ENCODE measurements around the gene LAPTM5.
"Not testable (repeated sequence)": the region's sequence is repeated elsewhere in the genome, so short reads cannot be mapped to it uniquely, and the experiment has no call there.

The LAPTM5 gene

DNA sequence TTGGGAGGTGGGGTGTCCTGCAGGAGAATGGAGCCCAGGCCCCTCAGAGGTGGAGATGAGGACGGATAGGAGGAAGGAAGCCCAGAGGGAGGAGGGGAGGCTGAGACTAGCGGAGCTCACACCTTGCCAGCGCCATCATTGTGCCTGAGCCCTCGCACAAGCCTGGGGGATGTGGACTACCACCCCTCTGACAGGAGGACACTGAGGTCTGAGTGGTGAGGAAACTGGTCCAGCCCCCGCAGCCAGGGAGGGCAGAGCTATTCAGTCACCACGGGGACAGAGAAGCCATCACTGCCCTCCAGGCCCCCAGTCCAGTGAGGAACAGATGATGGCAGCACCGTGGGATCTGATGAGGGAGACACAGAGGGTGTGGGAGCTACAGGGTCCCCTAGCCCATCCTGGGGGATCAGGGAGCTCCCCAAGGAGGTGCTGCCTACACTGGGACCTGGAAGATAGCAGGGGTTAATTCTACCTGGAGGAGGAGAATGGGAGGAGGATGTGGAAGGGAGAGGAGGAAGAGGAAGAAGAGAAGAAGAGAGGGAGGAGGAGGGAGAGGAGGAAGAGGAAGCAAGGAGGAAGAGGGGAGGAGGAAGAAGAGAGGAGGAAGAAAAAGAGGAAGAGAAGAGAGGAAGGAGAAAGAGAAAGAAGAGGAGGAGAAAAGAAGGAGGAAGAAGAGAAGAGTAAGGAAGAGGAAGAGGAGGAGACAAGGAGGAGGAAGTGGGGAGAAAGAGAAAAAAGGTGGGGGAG is 65.2 kb downstream of the LAPTM5 start:
- no peak for DNase-seq

DNA sequence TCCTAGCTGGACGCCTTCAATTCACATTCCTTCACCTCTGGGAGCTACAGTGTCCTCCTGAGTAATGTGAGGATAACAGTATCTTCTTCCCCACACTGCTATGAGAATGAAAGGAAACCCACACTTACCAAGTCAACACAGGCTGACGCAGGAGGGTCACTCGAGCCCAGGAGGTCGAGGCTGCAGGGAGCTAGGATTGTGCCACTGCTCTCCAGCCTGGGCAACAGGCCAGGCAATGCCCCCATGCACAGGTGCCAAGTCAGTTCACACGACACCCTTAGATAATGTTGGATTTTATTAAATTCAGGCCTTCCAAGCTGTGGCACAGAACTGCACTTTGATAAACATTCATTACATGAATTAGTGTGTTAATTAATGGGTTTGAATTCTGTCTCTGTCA is 66.1 kb downstream of the LAPTM5 start:
- no peak for DNase-seq

DNA sequence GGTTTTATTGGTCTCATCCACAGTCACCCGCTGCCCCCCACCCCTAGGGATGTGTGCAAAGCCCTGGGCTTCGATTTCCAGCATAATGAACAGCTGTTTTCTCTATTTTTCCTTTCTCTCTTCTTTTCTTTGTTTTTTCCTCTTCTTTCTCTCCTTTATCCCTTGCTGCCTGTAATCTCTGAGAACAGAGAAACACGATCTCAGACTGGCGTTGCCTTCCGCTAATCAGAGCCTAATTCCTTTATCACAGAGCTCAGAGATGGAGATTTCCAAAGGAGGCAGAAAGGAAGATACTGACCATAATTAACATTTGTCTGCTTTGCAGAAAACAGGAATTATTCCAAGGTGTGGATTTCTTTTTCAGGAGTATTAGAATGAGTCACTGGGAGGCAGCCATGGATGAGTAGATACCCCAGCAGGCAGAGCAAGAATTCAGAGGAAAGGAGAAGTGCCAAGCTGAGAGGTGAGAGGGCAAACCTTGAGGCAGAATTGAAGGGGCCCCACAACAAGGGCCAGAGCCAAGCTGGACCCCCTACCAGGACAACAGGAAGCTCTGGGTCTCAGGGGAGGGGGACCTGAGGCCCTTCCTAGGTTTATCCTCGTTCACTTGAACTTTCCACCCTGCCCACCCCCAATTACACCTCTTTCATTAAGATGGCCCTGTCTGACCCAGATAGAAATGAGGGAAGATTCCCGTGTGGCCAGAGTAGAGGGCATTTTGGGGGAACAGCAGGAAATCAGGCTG is 67.5 kb downstream of the LAPTM5 start:
- no peak for DNase-seq

DNA sequence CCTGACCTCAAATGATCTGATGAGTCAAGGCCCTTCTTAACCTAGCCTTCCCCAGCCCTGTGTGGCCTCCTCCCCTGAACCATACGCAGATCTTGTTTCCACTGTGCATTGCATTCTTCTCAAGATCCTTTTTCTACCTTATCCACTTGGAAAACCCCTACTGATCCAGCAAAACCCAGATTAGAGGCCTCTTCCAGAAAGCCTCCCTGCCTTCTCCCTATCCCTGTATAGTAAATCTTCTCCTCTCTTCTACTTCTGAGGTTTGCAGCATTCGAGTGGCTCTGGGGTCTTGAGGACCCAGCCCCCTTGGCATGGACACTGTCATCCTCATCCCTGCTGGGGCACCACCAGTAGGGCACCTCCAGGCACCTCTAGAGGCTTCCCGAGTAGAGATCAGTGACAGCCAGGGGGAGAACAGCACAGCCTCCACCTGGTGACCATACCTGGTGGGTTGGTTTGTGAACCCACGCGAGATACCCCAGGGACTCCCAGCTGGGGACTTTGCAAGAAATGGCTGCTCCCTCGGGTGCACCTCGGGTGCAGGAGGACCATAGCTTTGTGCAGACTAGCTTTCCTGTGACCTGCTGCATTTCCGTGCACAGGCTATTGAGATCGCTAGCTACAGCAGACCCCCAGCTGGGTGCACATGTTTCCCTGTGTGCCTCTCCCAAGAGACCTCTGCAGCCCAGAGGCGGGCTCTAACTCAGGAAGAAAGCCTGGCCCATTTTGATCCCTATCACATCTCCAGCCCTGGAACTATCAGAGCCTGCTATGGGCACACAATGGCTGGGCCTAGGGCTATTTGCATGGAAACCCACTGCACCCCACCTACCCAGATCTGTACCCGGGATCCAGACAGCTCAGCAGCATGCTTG is 68.4 kb downstream of the LAPTM5 start:
- DNase-seq, result no peak

DNA sequence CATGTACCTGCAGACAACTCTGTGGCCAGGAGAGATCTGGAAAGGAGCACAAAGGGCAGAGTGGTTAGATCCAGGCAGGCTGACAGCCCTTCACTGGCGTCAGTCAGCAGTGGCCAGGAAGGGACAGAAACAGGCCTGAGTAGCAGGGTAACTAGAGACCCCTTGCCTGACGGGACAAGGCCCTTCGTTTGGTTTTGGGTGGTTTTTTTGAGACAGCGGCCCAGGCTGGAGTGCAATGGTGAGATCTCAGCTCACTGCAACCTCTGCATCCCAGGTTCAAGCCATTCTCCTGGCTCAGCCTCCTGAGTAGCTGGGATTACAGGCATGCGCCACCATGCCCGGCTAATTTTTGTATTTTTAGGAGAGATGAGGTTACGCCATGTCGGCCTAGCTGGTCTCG is 69.1 kb downstream of the LAPTM5 start:
- DNase-seq, result not testable (repeated sequence)

DNA sequence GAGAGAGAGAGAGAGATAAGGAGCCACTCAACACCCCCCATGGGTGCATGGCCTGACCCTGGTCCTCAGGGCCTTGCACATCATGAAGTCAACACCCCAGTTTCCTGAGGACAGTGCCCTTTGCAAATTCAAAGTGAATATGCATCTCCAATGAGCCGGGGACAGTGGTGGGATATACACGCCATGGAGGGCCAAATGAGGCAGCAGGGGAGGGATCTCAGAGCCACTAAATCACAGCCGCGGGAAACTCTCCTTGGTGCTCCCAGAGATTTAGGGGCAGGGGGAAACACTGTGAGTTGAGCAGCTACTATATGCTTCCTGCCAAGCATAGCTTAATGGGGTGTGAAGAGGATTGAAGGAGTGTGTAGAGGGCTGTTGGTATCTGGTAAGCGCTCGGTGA is 69.7 kb downstream of the LAPTM5 start:
- no peak for DNase-seq

DNA sequence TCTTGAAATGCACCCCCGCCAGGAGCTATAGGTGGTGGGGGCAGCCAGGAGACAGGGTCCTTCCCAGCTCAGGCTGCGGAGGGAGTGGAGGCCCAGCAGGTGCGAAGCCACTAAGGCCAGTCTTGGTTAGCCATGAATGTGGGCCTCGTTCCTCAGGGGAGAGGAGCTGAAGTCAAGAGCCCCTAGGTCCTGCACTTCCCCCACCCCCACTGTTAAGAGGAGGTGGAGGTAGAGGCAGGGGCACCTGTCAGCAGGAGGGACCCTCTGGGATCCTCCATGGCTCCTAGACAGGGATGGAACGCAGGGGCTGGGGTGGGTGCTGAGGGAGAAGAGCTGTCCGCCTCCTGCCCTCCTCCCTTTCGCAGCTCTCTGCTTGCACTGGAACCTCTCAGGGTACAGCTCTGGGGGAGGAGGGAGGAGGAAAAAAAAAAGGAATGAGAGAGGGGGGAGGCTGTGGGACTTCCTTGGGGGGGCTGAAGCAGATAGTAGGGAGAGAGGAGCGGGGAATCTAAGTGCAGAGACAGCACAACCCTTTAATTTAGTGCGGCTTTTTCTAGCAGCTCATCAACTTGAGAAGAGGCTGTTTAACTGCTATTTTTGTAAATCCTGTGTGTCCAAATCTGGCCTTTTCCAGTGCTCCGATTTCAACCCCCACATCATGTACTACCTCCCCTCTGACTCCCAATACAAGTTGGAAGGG is 71.2 kb downstream of the LAPTM5 start:
- DNase-seq, result no peak

DNA sequence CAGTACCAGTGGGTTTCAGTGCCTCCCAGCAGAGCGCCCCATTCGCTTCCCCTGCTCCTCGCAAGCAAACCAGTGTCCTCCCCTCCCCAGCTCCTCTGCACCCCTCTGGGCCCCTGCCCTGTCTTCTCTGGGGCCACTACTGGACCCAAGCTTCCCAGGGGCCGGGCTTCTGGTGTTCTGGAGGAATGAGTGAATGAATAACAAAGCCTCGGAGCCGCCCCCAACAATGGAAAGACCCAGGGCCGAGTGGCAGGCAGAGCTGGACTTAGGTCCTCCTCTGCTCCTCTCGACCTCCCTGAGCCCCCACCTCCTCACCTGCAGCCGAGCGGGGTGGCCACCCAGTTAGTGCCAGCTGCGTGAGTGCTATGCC is 71.8 kb downstream of the LAPTM5 start:
- no peak for DNase-seq

DNA sequence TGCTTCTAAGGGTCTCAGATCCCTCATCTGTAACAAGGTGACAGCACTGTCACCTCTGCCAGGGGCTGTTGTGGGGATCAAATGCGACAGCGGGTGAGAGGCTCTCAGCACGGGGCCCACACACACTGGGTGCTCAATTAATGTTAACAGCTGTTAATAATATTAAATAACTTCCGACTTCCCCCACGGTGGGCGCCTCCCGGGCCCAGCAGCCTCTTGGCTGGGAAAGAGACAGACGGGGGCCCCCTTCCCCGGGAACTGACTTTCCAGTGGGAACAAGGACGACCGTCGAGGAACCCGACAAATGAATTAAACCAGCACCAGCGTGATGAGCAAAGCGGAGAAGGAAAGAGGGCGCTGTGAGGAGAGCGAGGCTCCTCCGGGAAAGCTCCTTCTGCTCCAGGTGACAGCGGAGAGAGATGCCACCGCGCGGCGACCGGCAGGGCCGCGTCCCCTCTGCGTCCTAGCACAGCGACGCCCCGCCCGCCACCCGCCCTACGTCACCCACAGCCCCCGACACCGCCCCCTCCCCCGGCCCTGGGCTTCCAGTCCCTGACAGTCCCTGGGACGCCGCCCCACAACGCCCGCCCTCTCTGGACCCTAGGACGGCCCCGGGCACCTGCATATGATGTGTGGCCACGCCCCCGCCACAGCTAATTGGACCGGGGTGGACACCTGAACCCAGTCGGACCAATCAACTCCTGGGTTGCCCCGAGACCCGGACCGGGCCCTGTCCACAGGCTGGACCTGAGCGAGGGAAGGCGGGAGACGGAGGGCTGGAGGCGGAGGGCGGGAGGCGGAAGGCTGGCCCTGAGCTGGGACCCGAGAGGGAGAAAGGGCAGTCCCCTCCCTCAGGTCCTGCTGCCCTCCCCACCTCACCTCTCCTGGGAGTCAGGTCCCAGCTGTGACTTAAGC is 72.4 kb downstream of the LAPTM5 start:
- peak; percentile 46 for DNase-seq

DNA sequence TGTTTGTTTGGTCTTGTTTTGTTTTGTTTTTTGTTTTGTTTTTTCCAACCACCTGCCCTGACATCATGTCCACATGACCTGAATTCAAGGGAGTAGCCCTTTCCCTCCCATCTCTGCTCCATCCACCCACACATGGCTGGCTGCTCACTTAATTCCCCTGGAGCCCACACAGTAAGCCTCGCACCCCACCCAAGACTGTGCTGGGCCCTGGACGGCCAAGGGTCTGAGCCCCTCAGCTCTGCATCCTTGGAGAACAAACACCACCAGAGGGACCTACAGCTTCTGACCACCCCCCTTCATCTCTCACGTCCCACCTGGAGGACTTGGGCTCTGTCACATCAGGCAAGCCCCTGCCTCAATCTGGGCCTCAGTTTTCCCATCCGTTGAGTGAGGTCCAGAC is 73.3 kb downstream of the LAPTM5 start:
- DNase-seq, result no peak

DNA sequence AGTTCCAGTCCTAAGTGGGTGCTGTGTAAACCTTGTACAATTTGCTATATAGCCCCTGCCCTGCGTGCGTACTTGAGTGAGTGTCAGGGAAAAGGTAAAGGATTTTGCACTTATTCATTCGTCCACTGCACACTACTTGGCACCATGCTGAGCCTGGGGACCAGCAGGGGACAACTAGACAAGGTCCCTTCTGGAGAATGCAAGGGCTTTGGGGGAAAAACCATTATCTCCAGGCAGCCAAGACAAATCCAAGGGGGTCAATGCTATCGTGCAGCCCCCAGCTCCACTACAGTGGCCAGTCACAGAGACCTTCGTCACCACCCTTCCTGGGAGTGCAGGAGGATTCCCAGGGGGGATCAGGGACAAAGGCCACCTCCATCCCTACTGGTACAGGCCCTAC is 73.9 kb downstream of the LAPTM5 start:
- DNase-seq, result no peak

Data from NCI-H1092 (cell line).